Small intestine (tissue), 7 donors: ENCODE measurements around the gene LRP1B. TPM values are rescaled to one million over a fixed set of nuclear protein-coding genes. Genes with fewer than 3 reads are reported as not detected.
"Not testable (repeated sequence)": the region's sequence is repeated elsewhere in the genome, so short reads cannot be mapped to it uniquely, and the experiment has no call there.

Source experiments
- DNase-seq, 2 donors: peaks; one replicate each; pipeline versions ENCODE4 v3.0.0 to v3.0.0-alpha.2; 2013
- FAIRE-seq: peaks from 2 replicates; lab custom pipeline; 2012; peaks lifted over from hg19 to GRCh38; lab: Jason Lieb, UNC
- H3K27ac ChIP-seq, 3 donors: one replicate each; pipeline ENCODE4 v1.5.1; 2013; ENCODE audit warnings: low read length in 2 of 3, mild to moderate bottlenecking in 2 of 3, control low read depth in 1 of 3, inconsistent platforms in 1 of 3, low read depth in 1 of 3, moderate library complexity in 1 of 3
- H3K27me3 ChIP-seq, 3 donors: one replicate each; pipeline ENCODE4 v1.6.1; 2013; ENCODE audit warnings: low read length in 3 of 3, inconsistent platforms in 1 of 3; ENCODE audit not compliant: control insufficient read depth in 3 of 3, insufficient read depth in 3 of 3
- H3K36me3 ChIP-seq, 3 donors: one replicate each; pipeline ENCODE4 v1.6.1; 2013; ENCODE audit warnings: low read length in 3 of 3, inconsistent platforms in 1 of 3, low read depth in 1 of 3, mild to moderate bottlenecking in 1 of 3, moderate library complexity in 1 of 3; ENCODE audit not compliant: control insufficient read depth in 3 of 3, insufficient read depth in 2 of 3
- H3K4me1 ChIP-seq, 3 donors: one replicate each; pipeline ENCODE4 v1.6.1; 2013; ENCODE audit warnings: low read length in 2 of 3, inconsistent platforms in 1 of 3, low read depth in 1 of 3, mild to moderate bottlenecking in 1 of 3, moderate library complexity in 1 of 3; ENCODE audit not compliant: control insufficient read depth in 3 of 3, insufficient read depth in 2 of 3
- H3K4me3 ChIP-seq, 3 donors: one replicate each; pipeline ENCODE4 v1.5.1; 2013; ENCODE audit warnings: low read length in 3 of 3, control low read depth in 1 of 3, inconsistent platforms in 1 of 3, low read depth in 1 of 3, mild to moderate bottlenecking in 1 of 3, moderate library complexity in 1 of 3
- H3K9me3 ChIP-seq, 2 donors: one replicate each; pipeline ENCODE4 v1.6.1; 2013; ENCODE audit warnings: low read depth in 1 of 2, low read length in 1 of 2; ENCODE audit not compliant: control insufficient read depth in 2 of 2, insufficient read depth in 1 of 2
- WGBS, 3 donors: extraction: QIAGEN DNeasy Blood & Tissue Kit; methylation state at CpG; one replicate each; pipeline ENCODE4 v1.1.7; 2013; 5-methylcytosine and 5-hydroxymethylcytosine counted together
- polyA plus RNA-seq, 4 donors: library from polyadenylated mRNA; stranded (reverse) in 3 of 4; unstranded in 1 of 4; fragments of 200-250 nt in 3 of 4; fragments of 120-200 nt in 1 of 4; gene quantifications; one replicate each; pipeline versions ENCODE4 v1.2.1 to v1.2.3, GENCODE V29; 2013
- donor health status: healthy with polysubstance abuse.
- donor health status: control.
- donor health status: control.
- donor health status: Bipolar disorder and iron deficiency.
- donor health status: healthy.

Gene LRP1B
- polyA plus RNA-seq, 4 donors: 0.07 to 0.64 TPM; not detected in 2

GRCh38 chr2:141201016-141201565 lies 929.7 kb downstream of the LRP1B start:
- no peaks in the 10 kb centered on the region for H3K9me3 ChIP-seq
- no peaks in the 10 kb centered on the region for H3K4me1 ChIP-seq
- WGBS, 3 donors: 42 to 53% (median 49%) methylated on average over 6 of the region's 6 CpGs
- no peak for DNase-seq
- no peaks in the 10 kb centered on the region for H3K36me3 ChIP-seq
- H3K27me3 ChIP-seq: no peaks in the 10 kb centered on the region
- FAIRE-seq: no peak
- H3K27ac ChIP-seq: no peak overlapping the region
- H3K4me3 ChIP-seq: no peak overlapping the region

GRCh38 chr2:141200191-141200590 lies 930.6 kb downstream of the LRP1B start:
- Histone ChIP-seq H3K36me3 (no peaks in the 10 kb centered on the region), H3K4me1 (no peaks in the 10 kb centered on the region), H3K27me3 (no peaks in the 10 kb centered on the region), H3K27ac (no peak overlapping the region), H3K4me3 (no peak overlapping the region), H3K9me3 (no peaks in the 10 kb centered on the region)
- 81 to 89% (median 87%) methylated on average over 1 of the region's 1 CpG for WGBS, 3 donors
- FAIRE-seq (no peak), DNase-seq (no peak)

DNA sequence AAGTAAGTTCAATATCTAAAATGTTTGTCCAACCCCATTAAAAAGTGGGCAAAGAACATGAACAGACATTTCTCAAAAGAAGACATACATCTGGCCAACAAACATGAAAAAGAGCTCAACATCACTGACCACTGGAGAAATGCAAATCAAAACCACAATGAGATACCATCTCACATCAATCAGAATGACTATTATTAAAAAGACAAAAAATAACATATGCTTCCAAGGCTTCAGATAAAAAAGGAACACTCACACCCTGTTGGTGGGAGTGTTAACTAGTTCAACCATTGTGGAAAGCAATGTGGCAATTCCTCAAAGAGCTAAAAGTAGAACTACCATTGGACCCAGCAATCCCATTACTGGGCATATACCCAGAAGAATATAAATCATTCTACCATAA lies 931.1 kb downstream of the LRP1B start:
- Histone ChIP-seq H3K27ac (no peak overlapping the region), H3K27me3 (no peaks in the 10 kb centered on the region), H3K4me3 (no peak overlapping the region), H3K9me3 (no peaks in the 10 kb centered on the region), H3K4me1 (no peaks in the 10 kb centered on the region), H3K36me3 (no peaks in the 10 kb centered on the region)
- DNase-seq (no peak), FAIRE-seq (no peak)

GRCh38 chr2:141195087-141195486 lies 935.7 kb downstream of the LRP1B start:
- no peak for DNase-seq
- H3K4me3 ChIP-seq: no peak overlapping the region
- 65 to 76% (median 76%) methylated on average over 1 of the region's 1 CpG for WGBS, 3 donors

GRCh38 chr2:141187075-141187439 lies 943.8 kb downstream of the LRP1B start:
- Histone ChIP-seq H3K9me3 (no peaks in the 10 kb centered on the region), H3K27me3 (no peaks in the 10 kb centered on the region), H3K4me1 (no peaks in the 10 kb centered on the region), H3K36me3 (no peaks in the 10 kb centered on the region), H3K27ac (no peak overlapping the region), H3K4me3 (no peak overlapping the region)
- DNase-seq (no peak), FAIRE-seq (no peak)
- WGBS, 3 donors: 49 to 57% (median 57%) methylated on average over 4 of the region's 4 CpGs

More at GRCh38 chr2:141195087-141195486, 935.7 kb downstream of the LRP1B start:
- no peak for FAIRE-seq
- Histone ChIP-seq H3K27me3 (no peaks in the 10 kb centered on the region), H3K4me1 (no peaks in the 10 kb centered on the region), H3K27ac (no peak overlapping the region), H3K9me3 (no peaks in the 10 kb centered on the region), H3K36me3 (no peaks in the 10 kb centered on the region)

- Histone ChIP-seq H3K36me3 (no peaks in the 10 kb centered on the region), H3K4me3 (no peak overlapping the region), H3K4me1 (no peaks in the 10 kb centered on the region), H3K27ac (no peak overlapping the region), H3K27me3 (no peaks in the 10 kb centered on the region), H3K9me3 (no peaks in the 10 kb centered on the region)
- 85 to 90% (median 86%) methylated on average over 1 of the region's 1 CpG for WGBS, 3 donors
- no peak for DNase-seq
- FAIRE-seq: no peak
Measured at GRCh38 chr2:141186413-141187074, 944.3 kb downstream of the LRP1B start.

GRCh38 chr2:141182246-141182645 lies 948.6 kb downstream of the LRP1B start:
- FAIRE-seq (no peak), DNase-seq (no peak)
- Histone ChIP-seq H3K9me3 (no peaks in the 10 kb centered on the region), H3K36me3 (no peaks in the 10 kb centered on the region), H3K27ac (no peak overlapping the region), H3K27me3 (no peaks in the 10 kb centered on the region), H3K4me3 (no peak overlapping the region), H3K4me1 (no peaks in the 10 kb centered on the region)
- 89 to 100% (median 95%) methylated on average over 1 of the region's 1 CpG for WGBS, 3 donors

DNA sequence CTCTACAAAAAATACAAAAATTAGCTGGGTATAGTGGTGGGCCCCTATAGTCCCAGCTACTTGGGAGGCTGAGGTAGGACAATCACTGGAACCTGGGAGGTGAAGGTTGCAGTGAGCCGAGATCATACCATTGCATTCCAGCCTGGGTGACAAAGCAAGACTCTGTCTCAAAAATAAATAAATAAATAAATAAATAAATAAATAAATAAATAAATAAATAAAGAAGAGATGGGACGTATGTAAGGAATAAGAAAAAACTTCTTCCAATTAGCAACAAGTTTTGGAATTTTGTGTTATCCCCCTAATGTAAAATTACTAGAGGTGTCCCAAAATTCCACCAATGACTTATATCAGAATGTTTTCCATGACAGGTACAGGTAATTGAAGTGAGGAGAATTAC lies 961.7 kb downstream of the LRP1B start:
- WGBS, 3 donors: 84 to 93% (median 88%) methylated on average over 2 of the region's 2 CpGs
- not testable (repeated sequence) for H3K36me3 ChIP-seq, H3K4me1 ChIP-seq, H3K27me3 ChIP-seq, DNase-seq, H3K9me3 ChIP-seq, H3K4me3 ChIP-seq, H3K27ac ChIP-seq, FAIRE-seq

- no peaks in the 10 kb centered on the region for H3K36me3 ChIP-seq
- WGBS, 3 donors: 32 to 48% (median 44%) methylated on average over 3 of the region's 3 CpGs
- H3K27me3 ChIP-seq: no peaks in the 10 kb centered on the region
- no peak overlapping the region for H3K4me3 ChIP-seq
- no peaks in the 10 kb centered on the region for H3K9me3 ChIP-seq
- FAIRE-seq: no peak
- H3K27ac ChIP-seq: no peak overlapping the region
- H3K4me1 ChIP-seq: no peaks in the 10 kb centered on the region
- no peak for DNase-seq
Measured at GRCh38 chr2:141162314-141162713, 968.5 kb downstream of the LRP1B start.
